ENCODE results near the gene TIMM17A. TPM values are rescaled to one million over a fixed set of nuclear protein-coding genes. Genes with fewer than 3 reads are reported as not detected.

The TIMM17A gene
- total RNA-seq, 4 donors from 2014 or later = 18.7 to 34.9 (median 29.7) TPM

GRCh38 chr1:201964261-201964660 is 9.0 kb downstream of the TIMM17A start:
- Histone ChIP-seq H3K4me1 (no peaks in the 10 kb centered on the region), H3K27me3 (no peaks in the 10 kb centered on the region), H3K4me3 (no peak overlapping the region), H3K36me3 (no peaks in the 10 kb centered on the region), H3K9me3 (no peaks in the 10 kb centered on the region), H3K27ac (no peak overlapping the region)
- intact Hi-C loops (cut with DNase I; ENCODE audit: low total_unique reads) = no loop called here
- DNase-seq = no peak
- TF ChIP-seq, protein P1, sequence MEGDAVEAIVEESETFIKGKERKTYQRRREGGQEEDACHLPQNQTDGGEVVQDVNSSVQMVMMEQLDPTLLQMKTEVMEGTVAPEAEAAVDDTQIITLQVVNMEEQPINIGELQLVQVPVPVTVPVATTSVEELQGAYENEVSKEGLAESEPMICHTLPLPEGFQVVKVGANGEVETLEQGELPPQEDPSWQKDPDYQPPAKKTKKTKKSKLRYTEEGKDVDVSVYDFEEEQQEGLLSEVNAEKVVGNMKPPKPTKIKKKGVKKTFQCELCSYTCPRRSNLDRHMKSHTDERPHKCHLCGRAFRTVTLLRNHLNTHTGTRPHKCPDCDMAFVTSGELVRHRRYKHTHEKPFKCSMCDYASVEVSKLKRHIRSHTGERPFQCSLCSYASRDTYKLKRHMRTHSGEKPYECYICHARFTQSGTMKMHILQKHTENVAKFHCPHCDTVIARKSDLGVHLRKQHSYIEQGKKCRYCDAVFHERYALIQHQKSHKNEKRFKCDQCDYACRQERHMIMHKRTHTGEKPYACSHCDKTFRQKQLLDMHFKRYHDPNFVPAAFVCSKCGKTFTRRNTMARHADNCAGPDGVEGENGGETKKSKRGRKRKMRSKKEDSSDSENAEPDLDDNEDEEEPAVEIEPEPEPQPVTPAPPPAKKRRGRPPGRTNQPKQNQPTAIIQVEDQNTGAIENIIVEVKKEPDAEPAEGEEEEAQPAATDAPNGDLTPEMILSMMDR (IDR thresholded peaks at IDR 0.05) = no peak
- TF ChIP-seq POLR2A (IDR thresholded peaks at IDR 0.05) = no peak

DNA sequence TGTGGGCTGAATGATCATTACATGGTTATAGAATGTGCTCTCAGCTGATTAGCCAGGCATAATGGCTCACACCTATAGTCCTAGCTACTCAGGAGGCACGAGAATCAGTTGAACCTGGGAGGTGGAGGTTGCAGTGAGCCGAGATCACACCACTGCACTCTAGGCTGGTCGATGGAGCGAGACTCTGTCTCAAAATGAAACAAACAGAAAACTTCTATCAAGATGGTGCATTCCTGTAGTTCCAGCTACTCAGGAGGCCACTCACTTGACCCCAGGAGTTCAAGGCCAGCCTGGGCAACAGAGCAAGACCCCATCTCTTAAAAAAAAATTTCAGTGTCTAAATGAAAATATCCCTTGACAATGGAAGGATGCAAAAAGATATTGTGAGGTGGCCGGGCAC is 10.9 kb downstream of the TIMM17A start:
- H3K36me3 ChIP-seq = no peaks in the 10 kb centered on the region
- H3K9me3 ChIP-seq = no peaks in the 10 kb centered on the region
- intact Hi-C loops (cut with DNase I; ENCODE audit: low total_unique reads) = no loop called here
- H3K27me3 ChIP-seq = no peaks in the 10 kb centered on the region
- no peak overlapping the region for H3K27ac ChIP-seq
- no peak for TF ChIP-seq POLR2A (IDR thresholded peaks at IDR 0.05)
- TF ChIP-seq, protein P1 (IDR thresholded peaks at IDR 0.05) = no peak
- no peak for DNase-seq
- H3K4me1 ChIP-seq = no peaks in the 10 kb centered on the region
- H3K4me3 ChIP-seq = no peak overlapping the region

DNA sequence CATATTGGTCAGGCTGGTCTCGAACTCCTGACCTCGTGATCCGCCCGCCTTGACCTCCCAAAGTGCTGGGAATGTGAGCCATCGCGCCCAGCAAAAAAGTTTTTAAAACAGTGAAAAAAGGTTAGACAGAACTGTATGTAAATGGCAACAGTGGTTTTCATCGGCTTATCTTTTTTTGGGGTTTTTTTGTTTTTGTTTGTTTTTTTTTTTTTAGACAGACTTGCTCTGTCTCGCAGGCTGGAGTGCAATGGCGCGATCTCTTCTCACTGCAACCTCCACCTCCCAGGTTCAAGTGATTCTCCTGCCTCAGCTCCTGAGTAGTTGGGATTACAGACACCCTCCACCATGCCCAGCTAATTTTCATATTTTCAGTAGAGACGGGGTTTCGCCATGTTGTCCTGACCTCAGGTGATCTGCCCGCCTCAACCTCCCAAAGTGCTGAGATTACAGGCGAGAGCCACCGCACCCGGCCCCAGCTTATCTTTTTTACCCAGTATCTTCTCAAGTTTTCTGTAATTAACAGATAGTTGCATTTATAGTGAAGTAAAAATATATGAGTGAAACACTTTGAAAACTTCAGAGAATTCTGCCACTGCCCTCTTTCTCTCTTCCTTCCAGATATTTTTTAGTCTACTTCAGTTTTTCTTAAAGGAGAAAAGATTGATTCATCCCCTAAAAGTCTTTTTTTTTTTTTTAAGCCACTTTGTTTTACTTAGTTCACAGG is 13.1 kb downstream of the TIMM17A start:
- DNase-seq = no peak
- intact Hi-C loops (cut with DNase I; ENCODE audit: low total_unique reads) = no loop called here
- no peaks in the 10 kb centered on the region for H3K36me3 ChIP-seq
- H3K27me3 ChIP-seq = no peaks in the 10 kb centered on the region
- H3K4me3 ChIP-seq = no peak overlapping the region
- TF ChIP-seq, protein P1 (IDR thresholded peaks at IDR 0.05) = no peak
- no peak for TF ChIP-seq POLR2A (IDR thresholded peaks at IDR 0.05)
- no peaks in the 10 kb centered on the region for H3K4me1 ChIP-seq
- no peak overlapping the region for H3K27ac ChIP-seq
- H3K9me3 ChIP-seq = no peaks in the 10 kb centered on the region

GRCh38 chr1:201970334-201971159 is 15.2 kb downstream of the TIMM17A start:
- DNase-seq = no peak
- Histone ChIP-seq H3K4me1 (no peaks in the 10 kb centered on the region), H3K36me3 (no peaks in the 10 kb centered on the region), H3K27me3 (no peaks in the 10 kb centered on the region), H3K27ac (no peak overlapping the region), H3K9me3 (no peaks in the 10 kb centered on the region), H3K4me3 (no peak overlapping the region)
- intact Hi-C loops (cut with DNase I; ENCODE audit: low total_unique reads) = loop anchor here (5.0 kb wide), 1 partner anchor 93 kb away; no protein-coding TSS in a partner anchor
- TF ChIP-seq, protein P1 (IDR thresholded peaks at IDR 0.05) = no peak
- no peak for TF ChIP-seq POLR2A (IDR thresholded peaks at IDR 0.05)

GRCh38 chr1:201982082-201982622 is 26.8 kb downstream of the TIMM17A start:
- H3K27ac ChIP-seq = peak overlapping the region; percentile 92 to 98
- peak; percentile 66 to 87 for DNase-seq
- TF ChIP-seq POLR2A (IDR thresholded peaks at IDR 0.05) = no peak
- intact Hi-C loops (cut with DNase I; ENCODE audit: low total_unique reads) = no loop called here
- no peaks in the 10 kb centered on the region for H3K9me3 ChIP-seq
- no peaks in the 10 kb centered on the region for H3K36me3 ChIP-seq
- H3K27me3 ChIP-seq = no peaks in the 10 kb centered on the region
- no peaks in the 10 kb centered on the region for H3K4me1 ChIP-seq
- H3K4me3 ChIP-seq = peak overlapping the region; percentile 72 to 100
